Cerebellar cortex (tissue), 1 donor: ENCODE data around the gene OXGR1.
A peak's percentile ranks its signal among the peaks of the same experiment; 100 is the strongest.
"Not testable (repeated sequence)": the region's sequence is repeated elsewhere in the genome, so short reads cannot be mapped to it uniquely, and the experiment has no call there.

Experiments used
- DNase-seq: peaks from one replicate; pipeline ENCODE4 v3.0.0-alpha.2; 2015; ENCODE audit warnings: low spot score

OXGR1 gene

GRCh38 chr13:96994017-96994857 lies at the start of gene OXGR1:
Gene OXGR1 (minus strand): TSS chr13:96994476. CDS start chr13:96987759, 6,717 bp downstream.
- no peak for DNase-seq

GRCh38 chr13:97043302-97043701 lies 49.0 kb upstream of the OXGR1 start:
- DNase-seq, result no peak

- no peak for DNase-seq
Measured at GRCh38 chr13:97030705-97031452, 36.6 kb upstream of the OXGR1 start.

GRCh38 chr13:97028441-97029299 lies 34.4 kb upstream of the OXGR1 start:
- DNase-seq, result peak; percentile 59

GRCh38 chr13:97027162-97027554 lies 32.9 kb upstream of the OXGR1 start:
- DNase-seq, result no peak

DNA sequence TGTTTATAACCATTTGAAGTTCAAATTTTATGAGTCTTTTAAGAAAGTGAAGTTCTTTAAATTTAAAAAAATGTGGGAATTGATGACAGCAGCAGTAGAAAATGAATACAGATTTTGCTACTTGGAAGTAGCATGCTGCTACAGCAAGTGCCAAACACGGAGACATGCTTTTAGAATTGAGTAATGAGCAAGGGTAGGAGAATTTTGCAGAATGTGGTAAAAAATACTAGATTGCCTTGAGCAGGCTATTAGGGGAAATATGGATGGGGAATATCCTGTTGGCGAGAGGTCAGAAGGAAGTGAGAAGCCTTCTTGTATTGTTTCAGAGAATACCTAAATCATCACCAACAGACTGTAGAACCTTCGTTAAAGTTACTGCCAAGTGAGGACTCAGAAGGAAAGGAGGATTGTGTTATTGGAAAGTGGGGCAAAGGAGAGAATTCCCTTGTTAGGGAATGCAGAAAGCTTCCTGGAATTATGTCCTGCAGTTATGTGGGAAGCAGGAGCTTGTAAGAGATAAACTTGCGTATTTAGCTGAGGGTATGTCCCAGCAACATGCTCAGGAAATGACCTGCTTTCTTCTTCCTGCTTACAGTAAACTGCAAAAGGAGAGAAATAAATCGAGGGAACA lies 32.4 kb upstream of the OXGR1 start:
- no peak for DNase-seq

DNA sequence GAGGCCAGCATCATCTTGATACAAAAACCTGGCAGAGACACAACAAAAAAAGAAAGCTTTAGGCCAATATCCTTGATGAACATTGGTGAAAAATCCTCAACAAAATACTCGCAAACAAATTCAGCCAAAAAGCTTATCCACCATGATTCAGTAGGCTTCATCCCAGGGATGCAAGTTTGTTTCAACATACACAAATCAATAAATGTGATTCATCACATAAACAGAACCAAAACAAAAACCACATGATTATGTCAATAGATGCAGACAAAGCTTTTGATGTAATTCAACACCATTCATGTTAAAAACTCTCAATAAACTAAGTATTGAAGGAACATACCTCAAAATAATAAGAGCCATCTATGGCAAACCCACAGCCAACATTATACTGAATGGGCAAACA lies 29.5 kb upstream of the OXGR1 start:
- not testable (repeated sequence) for DNase-seq

- DNase-seq, result no peak
Measured at GRCh38 chr13:97023117-97023516, 28.8 kb upstream of the OXGR1 start.

- DNase-seq, result no peak
Measured at GRCh38 chr13:97021241-97021640, 27.0 kb upstream of the OXGR1 start.

GRCh38 chr13:97020689-97021240 lies 26.5 kb upstream of the OXGR1 start:
- DNase-seq, result no peak

GRCh38 chr13:97020194-97020593 lies 25.9 kb upstream of the OXGR1 start:
- no peak for DNase-seq

DNA sequence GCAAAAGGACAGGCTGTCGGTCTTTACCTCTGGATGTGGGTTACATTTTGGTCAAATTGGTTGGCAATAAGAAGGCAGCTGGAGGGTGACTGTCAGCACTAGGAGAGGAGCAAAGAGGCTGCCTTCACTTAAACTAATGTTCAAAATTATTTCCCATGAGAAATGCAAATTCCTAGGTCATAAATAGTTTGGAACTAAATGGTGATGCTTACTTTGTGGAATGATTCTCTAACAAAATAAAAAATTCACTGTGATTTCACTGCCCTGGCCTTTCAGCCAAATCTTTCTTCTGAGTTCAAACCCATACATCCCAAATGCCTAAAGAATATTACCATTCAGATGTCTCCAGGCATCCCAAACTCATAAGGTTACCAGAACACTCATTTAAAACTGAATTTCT lies 25.0 kb upstream of the OXGR1 start:
- no peak for DNase-seq

DNA sequence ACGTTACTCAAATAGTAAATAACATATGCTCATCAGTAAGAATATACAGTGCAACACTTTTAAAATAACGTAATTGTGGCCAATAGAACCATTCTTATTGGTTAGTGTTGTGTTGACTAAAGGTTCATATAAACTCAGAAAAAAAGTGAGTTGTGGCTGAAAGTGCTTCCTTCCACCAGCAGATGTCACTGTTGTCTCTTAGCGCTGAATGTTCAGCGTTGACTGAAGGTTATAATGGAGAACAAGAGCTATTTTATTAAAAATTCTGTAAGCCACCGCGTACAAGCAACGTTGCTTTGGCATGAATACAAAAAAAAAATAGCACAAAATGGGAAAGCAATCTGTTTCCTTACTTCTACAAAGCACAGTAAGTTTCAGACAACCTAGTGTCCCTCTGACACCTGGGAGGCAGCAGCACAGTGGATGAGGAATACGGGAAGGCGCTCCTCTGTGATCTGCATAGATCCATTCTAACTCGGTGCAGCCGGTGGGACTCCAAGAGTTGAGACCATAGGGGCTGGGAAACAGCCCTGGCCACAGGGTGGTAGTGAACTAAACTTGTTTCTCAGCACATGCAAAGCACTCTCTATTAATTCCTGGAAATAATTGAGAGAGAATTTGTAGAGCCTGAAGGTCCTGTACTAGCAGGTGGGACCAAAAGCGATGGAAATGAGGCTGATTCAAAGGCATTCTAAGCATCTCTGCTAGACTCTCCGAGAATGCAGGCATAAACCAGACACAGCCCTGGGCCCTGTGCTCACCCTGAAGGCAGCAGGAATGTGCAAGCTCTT lies 23.9 kb upstream of the OXGR1 start:
- peak; percentile 68 for DNase-seq

GRCh38 chr13:97017322-97017721 lies 23.0 kb upstream of the OXGR1 start:
- DNase-seq, result no peak

GRCh38 chr13:97015661-97016350 lies 21.5 kb upstream of the OXGR1 start:
- DNase-seq, result no peak

- no peak for DNase-seq
Measured at GRCh38 chr13:97012251-97013048, 18.2 kb upstream of the OXGR1 start.

DNA sequence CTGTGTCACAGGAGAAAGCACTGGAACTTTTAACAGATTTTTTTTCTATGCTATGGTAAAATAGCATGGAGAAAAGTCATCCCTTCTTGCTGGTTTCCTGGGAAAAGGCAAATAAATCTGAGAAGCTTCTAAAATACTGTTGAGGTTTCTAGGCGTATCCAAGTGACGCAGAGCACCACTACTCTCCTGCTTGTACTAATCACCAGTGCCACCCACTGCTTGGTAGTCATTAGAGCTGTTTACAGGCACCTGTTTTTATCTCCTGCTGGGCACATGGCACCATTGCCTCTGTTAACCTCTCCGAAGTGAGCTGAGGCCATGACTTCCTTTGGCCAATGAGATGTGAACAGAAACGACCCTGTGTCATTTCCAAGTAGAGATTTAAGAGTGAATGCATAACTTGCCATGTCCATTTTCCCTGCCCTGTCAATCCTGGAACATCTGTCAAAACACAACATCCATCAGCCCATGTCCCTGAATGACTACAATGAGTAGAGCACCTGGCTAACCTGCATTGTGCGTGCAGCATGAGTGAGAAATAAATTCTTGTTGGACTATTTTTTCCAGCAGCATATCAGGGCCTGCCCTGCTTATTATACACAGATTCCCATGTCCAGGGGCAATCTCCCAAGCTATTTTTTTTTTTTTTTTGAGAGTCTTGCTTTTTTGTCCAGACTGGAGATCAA lies 17.3 kb upstream of the OXGR1 start:
- DNase-seq, result no peak

DNA sequence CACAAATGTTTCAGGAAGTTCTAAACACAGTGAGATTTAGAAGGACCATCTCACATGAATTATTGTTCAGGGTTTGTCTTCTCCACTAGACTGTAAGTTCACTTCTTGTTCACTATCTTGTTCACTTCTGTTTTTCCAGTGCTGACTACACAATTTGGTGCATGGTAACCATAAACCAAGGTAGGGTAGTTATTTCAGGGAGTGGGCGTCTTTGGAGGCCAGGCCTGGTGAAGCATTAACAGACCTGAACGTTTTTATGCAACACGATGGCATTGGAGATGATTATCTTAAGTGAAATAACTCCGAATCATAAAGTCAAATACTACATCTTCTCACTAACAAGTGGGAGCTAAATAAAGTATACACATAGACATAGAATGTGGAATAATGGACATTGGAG lies 14.4 kb upstream of the OXGR1 start:
- DNase-seq, result no peak
